ENCODE measurements around the gene ABAT.
"Not testable (repeated sequence)": the region's sequence is repeated elsewhere in the genome, so short reads cannot be mapped to it uniquely, and the experiment has no call there.

ABAT gene

DNA sequence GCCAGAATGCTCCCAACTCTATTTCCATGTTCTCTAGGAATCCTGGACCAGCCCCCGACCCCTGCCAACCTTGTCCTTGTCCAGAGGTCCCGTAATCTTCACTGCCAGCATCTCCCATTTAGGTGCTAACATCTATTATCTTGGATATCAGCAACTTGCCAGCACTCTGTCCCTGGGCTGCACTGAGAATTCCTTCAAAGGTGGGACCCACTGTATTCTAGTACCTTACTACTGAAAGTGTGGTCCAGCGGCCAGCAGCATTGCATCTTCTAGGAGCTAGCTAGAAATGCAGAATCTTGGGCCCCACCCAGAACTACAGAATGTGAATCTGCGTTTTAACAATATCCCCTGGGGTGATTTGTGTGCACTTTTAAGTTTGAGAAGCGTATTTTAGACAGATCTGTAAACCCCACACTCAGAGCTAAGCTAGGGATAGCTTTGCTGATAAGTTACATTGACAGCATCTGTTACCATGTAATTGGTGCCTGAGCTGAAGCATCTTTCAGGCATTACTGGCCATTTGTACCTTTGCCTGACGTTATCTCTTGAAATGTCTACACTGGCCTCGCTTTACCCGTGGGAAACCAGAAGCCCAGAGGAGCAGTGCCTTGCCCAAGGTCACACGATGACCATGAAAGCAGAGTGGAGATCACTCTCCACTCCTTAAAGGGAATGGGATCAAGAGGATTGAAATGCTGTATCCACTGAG is 8.3 kb downstream of the ABAT start:
- DNase-seq, result no peak

DNA sequence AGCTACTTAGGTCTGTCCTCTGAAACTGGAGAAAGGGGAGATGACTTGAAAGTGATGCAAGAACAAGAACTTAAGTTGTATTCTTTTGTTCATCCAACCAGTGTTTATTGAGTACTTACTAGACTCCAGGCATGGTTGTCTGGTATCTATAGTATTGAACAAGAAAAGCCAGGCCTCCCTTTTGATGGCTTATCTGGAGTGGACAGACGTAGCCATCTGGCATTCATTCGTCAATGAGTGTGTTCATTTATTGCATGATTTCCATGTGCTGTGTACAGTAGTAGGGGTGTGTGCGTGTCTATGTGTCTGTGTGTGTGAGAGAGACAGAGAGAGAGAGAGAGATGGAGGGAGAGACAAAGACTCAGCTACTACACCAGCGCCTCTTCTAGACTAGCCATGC is 9.2 kb downstream of the ABAT start:
- no peak for DNase-seq

DNA sequence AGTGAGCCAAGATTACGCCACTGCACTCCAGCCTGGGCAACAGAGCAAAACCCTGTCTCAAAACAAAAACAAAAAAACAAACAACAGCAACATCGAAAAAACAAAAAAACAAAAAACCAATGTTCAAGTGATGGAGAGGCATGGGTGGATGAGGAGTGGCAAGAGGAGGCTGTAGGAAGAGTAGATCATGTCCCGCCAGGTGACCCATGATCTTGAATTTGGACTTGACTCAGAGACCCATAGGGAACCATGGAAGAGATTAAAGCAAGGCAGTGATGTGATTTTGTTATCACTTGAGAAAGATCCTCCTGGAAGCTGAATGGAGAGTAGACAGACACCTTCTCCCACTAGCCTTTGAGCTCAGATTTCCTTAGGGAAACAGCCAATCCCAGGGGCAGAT is 11.2 kb downstream of the ABAT start:
- DNase-seq, result no peak

DNA sequence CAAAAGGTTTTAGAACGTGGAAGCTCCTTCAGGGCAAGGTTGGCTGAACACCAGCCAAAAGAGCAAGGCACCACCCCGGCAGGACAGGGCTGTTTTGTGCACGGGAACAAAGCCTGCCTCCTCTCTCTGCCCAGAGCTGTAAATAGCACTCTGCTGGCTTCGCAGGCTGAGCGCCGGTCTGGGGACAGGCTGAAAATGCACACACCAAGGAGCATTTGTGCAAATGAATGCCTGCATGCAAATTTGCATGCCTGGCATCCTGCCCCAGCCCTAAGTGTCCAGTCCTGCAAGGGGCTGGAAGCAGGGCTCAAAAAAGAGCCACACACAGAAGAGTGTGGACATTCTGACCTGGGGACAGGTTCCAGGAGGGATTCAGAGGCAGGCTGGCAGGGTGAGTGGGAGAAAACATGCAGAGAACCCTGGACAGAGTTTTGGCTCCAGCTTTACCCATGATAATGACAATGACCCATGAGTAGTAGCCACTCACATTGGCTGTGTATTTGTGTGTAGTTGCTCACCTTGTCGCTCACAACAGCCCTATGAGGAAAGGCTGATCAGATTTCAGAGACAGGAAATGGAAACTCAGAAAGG is 11.7 kb downstream of the ABAT start:
- no peak for DNase-seq

DNA sequence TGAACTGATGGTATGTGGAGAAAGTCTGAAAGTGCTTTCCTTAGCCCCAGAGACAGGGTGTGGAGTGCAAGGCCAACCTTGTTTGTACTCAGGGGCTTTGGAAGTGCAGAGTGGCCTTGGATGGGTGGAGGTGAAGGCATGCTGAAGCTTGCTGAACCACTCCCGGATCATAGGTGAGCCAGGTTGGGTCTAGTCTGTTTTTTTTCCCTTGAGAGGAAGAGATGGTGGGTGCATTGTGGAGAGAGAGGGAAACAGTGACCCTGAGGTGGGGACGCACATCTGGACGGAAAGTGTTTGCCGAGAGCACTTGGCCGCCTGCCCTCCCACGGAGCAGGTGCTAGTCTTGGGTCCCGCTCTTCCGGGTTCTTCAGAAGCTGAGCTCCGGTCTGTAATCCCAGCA is 12.5 kb downstream of the ABAT start:
- no peak for DNase-seq

DNA sequence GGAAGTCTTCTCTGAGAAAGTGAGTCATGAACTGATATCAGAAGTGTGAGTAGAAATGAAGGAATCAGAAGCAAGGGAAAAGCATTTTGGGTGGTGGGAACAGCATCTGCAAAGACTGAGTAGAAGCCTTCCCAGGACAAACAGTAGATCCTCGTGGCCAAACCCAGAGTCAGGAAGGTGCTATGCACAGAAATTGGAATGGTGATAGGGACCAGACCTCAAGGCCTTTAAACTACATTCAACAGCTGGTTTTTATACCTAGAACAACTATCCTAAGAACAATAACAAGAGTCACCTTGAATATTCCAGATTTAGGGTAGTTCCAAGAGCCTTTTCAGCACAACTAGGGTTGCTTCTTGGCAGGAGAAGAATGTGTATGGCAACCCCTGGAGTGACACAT is 15.3 kb downstream of the ABAT start:
- DNase-seq, result no peak

DNA sequence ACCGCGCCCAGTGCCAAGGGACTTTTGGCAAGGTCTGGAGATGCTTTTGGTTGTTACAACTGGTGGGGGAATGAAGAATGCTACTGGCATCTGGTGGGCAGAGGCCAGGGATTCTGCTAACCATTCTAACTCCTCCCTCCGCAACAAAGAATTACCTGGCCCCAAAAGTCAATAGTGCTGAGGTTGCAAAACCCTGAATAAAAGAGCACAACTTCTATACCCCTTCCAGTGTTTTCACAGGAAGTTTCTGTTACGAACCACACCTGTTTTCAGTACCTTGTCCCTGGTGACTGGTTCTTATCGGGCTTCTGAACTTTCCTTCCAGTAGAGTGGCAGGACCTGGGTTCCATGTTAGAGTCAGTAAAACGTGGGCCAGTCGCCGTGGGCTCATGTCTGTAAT is 17.3 kb downstream of the ABAT start:
- no peak for DNase-seq

DNA sequence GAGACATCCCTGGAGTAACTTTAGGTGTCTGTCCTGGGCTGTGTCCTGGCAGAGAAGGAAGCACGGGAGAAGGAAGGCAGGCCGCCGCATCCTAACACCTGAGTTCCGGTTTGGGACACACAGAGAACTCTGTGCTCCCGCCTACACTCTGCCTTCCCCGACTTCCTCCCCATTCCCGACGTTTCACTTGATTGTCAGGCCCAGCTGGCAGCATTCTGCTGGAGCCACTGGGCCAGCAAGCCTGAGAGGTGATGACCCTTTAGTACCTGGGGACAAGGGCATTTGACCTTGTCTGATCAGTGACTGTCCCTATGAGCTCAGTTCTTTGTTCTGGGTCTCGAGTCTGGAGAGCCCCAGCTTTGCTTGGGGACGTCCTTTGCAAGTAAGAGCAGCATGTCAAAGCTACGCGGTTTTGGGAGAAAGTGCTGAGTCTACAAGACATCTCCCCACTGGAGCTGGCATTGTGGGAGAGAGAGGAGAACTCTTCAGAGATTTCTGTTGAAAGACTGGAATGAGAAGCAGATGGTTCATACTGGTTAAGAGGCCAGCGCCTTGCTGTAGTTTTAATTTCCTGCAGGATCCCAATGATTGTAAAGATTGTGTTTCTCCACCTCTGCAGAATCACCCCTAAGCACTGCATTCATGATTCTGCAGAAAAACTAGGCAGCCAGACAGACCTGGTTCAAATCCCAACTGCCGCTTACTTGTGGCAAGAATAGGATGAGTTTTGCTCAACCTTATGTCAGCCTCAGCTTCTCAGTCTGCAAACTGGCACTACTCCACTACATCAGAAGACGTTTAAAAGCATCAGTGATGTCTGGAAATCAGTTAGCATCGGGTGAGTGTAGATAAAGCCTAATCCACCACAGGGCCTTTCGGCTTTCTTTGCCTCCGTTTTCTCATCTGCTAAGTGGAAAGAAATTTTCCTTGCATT is 20.6 kb downstream of the ABAT start:
- DNase-seq, result no peak

DNA sequence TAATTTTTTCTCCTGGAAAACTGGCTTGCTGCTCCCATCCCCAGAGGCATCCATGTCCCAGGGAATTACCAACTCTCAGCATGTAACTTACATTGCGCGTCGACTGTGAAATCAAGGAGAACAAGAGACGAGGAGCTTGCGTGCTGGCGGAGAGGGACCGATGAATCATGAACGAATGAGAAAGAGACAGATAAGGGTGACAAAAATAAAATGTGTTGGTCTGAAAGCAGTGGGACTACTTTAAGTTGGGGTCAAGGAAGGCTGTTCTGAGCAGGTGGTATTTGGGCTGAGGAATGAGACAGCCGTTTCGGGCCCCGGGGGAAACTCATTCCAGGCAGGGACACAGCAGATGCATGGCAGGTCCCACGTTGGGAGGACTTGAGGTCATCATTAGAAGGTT is 22.5 kb downstream of the ABAT start:
- DNase-seq, result no peak

DNA sequence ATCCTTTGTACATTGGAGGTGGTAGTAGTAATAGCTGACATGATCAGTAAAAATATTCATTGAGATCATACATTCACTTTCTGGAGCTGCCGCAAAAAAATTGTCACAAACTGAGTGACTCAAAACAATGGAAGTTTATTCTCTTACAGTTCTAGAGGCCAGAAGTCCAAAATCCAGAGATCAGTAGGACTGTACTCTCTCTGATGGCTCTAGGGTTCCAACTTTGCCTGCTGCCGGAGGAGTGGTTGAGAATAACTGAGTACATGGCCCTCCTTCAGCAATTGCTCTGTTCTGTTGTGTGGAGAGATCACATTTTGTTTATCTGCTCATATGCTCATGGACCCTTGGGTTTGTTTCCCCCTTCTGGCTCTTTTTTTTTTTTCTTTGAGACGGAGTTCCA is 23.5 kb downstream of the ABAT start:
- DNase-seq, result no peak

DNA sequence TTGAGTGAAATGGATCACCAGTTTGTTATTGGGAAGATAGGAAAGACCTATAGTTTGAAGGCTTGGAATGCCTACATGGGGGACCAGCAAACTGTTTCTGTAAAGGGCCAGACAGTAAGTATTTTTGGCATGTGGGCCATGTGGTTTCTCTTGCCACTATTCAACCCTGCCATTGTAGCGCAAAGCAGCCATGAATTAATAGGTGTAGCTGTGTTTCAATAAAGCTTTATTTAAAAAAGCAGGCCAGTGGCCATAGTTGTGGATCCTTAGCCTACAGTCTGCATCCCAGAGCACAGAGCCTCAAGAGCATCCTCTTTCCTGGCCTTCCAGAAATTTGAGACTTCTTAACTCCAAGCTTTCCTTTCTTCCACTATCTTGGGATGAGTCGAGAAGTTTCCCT is 29.3 kb downstream of the ABAT start:
- no peak for DNase-seq

DNA sequence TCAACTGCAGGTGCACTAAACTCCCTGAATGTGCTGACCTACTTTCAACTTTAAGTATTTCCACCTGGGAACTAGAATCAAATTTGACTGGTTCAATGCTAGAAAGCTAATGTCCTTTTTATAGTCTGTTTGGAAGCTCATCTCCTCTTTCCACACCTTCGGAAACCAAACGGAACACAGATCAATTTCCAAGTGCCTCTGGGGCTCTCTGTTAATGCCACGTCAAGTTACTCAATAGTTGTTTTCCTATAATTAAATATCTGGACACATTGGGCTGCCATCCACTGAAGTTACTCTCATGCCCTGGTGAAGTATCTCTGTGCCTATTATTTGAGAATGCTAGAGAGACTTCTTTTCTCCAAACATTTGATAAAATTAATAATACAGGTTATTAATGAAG is 29.7 kb downstream of the ABAT start:
- no peak for DNase-seq

DNA sequence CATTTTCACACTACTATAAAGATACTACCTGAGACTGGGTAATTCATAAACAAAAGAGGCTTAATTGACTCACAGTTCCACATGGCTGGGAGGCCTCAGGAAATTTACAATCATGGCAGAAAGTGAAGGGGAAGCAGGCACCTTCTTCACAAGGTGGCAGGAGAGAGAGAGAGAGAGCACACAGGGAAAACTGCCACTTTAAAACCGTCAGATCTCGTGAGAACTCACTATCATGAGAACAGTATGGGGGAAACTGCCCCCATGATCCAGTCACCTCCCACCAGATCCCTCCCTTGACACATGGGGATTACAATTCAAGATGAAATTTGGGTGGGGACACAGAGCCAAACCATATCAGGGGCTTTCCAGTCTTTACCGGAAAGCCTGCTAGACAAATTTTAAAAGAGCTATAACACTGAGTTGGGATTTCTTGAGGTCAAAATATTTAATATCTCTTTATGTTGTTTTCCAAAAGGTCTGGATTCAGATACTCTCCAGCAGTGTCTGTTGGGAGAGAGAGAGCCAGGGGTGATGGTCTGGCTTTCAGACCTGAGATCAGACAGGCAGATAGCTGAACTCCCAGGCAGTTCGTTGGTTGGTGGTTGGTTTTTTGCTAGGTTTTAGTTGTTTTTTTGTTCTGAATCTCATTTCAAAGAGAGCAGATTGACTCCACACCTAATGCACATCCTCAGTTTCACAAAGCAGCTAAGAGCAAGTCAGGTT is 30.8 kb downstream of the ABAT start:
- not testable (repeated sequence) for DNase-seq

DNA sequence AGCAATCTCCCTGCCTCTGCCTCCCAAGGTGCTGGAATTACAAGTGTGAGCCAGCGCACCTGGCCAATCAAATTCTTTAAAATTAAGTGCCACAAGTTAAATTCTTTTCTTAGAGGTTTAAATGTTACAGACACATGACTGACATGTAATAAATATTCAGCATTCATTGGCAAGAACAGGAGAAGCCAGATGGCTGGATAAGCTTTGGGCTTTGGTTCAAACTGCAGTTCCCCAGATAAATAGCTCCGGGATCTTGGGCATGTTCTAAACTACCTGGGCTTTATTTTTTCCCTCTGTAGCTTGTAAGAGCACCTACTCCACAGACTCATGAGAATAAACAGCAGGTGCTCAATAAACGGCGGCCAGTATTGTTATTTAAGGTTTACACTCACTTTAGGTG is 34.1 kb downstream of the ABAT start:
- no peak for DNase-seq

DNA sequence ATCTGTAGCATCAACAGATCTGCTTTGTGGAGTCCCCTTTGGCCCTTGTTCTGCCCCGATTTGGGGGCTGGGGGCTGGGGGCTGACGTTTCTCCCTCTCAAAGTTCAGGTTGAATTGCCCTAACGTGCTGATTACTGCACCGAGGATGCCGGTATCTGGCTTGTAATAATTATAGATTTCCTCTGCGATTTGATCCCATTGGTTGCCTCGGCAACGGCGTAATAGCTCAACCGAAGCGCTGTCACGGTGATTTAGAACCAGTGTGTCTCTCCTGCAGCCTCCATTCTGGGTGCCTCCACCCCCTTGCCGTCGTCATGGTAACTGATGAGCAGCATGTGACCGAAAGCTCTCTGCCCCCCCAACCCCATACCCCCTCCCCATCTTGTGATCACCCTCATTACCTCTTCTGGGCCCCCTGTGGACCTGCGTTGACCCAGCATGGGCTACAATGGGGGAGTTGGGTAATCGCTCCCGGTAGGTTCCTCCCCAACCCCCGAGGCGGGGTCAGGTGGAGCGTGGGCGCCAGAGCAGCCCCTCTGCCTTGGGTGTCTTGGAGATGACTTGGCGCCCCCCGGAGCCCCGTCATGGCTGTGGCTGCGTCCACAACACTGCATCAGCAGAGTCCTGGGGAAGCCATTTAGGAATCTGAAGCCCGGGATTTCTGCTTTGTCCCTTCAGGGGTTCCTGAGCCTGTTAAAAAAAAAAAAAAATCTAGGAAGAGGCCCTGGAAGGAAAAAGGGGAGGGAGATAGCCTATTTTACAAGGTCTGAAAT is 38.4 kb downstream of the ABAT start:
- DNase-seq, result no peak

DNA sequence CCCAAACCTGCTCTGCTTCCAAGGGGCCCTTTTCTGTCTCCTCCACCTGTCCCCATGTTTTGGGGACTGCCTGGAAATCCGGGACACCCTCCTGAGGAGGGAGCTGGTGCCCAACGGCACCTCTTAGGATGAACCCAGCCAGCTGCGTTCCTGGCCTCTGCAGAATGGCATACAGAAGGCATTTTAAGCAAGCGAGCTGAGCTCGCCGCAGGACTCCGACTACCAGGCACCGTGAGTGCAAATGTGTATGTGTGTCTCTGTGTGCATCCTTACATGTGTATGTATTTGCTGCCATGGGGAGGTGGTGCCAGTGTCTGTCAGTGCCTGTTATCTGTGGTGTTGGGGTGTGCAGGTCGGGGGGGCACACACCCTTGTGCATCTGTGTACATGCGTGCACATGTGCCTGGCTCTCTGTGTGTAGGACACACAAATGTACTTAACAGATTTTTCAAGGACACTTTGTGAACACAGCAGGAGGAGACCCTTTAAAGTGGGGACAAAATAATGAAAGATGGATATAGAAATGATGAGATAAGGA is 39.3 kb downstream of the ABAT start:
- DNase-seq, result no peak

DNA sequence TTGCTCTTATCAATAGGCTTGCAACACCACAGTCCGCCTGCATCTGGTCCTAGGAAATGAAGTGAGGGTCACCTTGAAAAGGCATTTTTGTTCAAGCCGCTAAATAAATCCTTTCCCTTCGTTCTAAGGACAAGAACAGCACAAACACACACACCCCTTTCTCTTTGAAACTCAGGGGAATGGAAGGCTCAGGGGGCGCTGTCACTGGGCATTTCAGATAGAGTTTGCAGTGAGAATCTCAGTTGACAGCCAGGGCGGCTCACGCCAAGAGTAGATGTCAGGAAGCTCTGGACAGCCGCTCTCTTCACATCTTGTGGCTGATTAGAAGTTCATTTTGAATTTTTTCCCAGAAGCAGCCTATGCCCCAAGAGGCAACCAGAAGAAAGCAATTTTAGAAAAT is 39.8 kb downstream of the ABAT start:
- no peak for DNase-seq

DNA sequence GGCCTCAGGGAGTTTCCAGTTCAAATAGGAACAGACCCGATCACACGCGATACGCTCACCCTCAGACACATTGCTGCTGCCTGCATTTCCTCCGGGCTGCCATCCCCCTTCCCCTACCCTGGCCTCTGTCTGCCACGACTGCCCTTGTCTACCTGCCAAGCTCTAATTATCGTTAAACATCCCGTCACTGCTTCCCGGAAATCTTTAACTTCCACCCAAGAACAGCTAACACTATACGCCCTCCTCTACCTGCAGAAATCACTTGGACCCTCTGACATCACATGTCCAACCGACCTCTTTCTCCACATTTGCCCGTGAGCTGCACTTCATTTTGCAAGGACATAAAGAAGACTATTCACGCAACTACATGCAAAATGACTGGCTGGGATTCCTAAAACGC is 40.4 kb downstream of the ABAT start:
- DNase-seq, result no peak

DNA sequence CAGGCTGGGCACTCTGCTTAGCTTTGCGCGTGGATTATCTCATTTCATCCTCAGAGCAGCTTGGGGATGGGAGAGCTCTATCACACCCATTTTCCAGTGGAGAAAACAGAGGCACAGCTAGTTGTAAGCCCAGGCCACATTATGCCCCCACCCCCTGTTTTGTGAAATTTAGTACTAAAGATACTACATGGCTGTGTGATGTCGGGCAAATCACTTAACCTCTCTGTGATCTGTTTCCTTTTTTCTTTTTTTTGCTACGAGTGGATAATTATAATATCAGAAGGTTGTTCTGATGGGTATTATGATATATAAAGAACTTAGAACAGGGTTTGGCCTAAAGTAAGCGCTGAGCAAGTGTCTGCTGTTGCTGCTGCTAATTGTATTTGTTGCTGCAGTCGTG is 41.6 kb downstream of the ABAT start:
- no peak for DNase-seq

DNA sequence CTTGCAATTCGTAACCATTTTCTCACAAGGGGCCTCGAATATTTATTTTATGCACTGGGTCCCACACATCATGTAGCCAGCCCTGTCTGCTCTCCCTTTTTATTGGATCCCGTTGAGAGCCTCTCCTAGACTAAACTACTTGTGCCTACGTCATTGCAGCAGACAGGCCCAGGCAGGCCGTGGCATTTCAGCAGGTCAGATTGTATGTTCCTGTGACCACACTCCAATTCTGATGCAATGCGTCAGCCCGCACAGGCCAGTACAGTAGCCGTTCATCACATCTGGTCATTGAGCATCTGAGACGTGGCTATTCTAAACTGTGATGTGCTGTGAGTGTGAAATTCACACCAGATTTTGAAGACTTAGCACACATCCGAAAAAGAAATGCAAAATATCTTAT is 42.2 kb downstream of the ABAT start:
- no peak for DNase-seq

DNA sequence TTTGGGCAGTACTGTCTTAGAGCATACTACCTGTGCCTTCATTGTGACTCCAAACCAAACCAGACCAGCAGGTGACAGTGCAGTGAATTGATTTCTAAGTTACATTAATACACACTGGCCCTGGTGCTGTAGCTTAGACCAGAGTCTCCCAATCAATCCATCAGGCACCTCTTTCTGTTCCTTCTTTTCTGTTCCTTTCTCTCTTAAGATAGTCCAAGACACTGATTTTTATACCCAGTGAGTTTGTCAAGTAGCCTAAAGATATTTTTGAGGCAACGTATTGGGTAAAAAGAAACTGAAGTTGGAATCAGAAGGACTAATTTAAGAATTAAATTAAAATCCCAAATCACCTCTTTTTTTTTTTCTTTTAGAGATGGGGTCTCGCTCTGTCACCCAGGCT is 43.1 kb downstream of the ABAT start:
- DNase-seq, result no peak

DNA sequence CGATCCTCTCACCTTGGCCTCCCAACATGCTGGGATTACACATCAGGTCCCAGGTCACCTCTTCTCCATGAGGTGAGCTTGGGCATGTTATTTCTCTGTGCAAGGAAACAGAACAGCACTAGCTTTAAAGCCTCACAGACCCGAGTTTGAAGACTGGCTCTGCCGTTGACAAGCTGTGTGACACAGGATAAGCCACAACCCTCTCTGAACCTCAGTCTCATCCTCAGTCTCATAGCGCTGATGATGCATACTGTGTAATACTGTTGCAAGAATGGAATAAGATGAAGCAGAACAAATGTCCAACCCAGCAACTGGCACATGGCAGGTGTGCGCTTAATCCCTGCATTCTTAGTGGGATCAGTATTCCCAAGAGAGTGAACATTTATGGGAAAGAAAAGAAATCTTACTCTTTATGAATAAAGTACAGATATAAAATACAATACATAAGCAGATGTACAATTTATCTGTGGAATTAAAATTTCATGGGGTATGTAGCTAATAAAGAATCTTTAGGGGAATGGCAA is 43.5 kb downstream of the ABAT start:
- no peak for DNase-seq
